Chondrocyte (in vitro differentiated cells): ENCODE data around the gene GABBR2. TPM values are rescaled to one million over a fixed set of nuclear protein-coding genes. Genes with fewer than 3 reads are reported as not detected.

Experiments used
- DNase-seq: peaks from one replicate; pipeline ENCODE4 v3.0.0; 2021; ENCODE audit warnings: mixed read lengths, low spot score
- H3K27ac Mint-ChIP-seq: one replicate; pipeline ENCODE4 v1.8.0; 2021; ENCODE audit warnings: mild to moderate bottlenecking, moderate library complexity, mixed read lengths; ENCODE audit not compliant: unreplicated experiment
- H3K27me3 Mint-ChIP-seq: 2 replicates; pipeline ENCODE4 v1.8.0; 2021; ENCODE audit warnings: low read depth, mixed read lengths
- H3K36me3 Mint-ChIP-seq: 2 replicates; pipeline ENCODE4 v1.8.0; 2021; ENCODE audit warnings: low read depth, mixed read lengths
- H3K4me1 Mint-ChIP-seq: 2 replicates; pipeline ENCODE4 v1.8.0; 2021; ENCODE audit warnings: low read depth, mild to moderate bottlenecking, mixed read lengths
- H3K4me3 Mint-ChIP-seq: one replicate; pipeline ENCODE4 v1.8.0; 2021; ENCODE audit warnings: mild to moderate bottlenecking, moderate library complexity, mixed read lengths; ENCODE audit not compliant: unreplicated experiment
- H3K9me3 Mint-ChIP-seq: 2 replicates; pipeline ENCODE4 v1.8.0; 2021; ENCODE audit warnings: low read depth, mixed read lengths
- total RNA-seq: library from RNA; stranded (reverse); gene quantifications from 3 replicates; pipeline ENCODE4 v1.2.1, GENCODE V29; 2021
- TF ChIP-seq, protein P1 (sequence below): fragments of 200-600 bp; sonication (generic); IDR thresholded peaks from 2 replicates; pipeline ENCODE4 v1.5.0; 2021; ENCODE audit warnings: antibody characterized with exemption, mild to moderate bottlenecking, moderate library complexity

Gene GABBR2
- total RNA-seq, 1 donor from 2014 or later = 0.12 TPM

DNA sequence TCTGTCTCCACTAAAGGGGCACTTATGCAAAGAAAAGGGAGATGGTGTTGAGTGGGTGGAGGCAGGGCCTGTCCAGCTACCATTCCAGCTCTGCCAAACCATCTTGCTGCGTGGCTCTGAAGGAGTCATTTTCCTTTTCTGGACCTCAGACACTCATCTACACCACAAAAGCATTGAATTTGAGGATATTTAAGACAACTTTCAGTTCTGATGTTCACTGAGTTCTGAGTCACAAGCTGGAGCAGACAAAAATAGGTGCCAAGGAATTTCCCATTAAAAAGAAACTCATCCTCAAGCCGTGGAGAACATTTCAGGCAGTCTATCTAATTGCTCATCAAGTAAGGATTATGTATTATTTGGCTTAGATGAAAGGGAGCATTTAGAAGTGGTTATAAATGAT lies 258.2 kb downstream of the GABBR2 start:
- Mint-ChIP-seq H3K4me3 (no peak overlapping the region), H3K27me3 (peaks cover 28% of the 10 kb centered on the region), H3K36me3 (no peaks in the 10 kb centered on the region), H3K4me1 (no peaks in the 10 kb centered on the region), H3K9me3 (no peaks in the 10 kb centered on the region), H3K27ac (no peak overlapping the region)
- DNase-seq = no peak
- TF ChIP-seq, protein P1, sequence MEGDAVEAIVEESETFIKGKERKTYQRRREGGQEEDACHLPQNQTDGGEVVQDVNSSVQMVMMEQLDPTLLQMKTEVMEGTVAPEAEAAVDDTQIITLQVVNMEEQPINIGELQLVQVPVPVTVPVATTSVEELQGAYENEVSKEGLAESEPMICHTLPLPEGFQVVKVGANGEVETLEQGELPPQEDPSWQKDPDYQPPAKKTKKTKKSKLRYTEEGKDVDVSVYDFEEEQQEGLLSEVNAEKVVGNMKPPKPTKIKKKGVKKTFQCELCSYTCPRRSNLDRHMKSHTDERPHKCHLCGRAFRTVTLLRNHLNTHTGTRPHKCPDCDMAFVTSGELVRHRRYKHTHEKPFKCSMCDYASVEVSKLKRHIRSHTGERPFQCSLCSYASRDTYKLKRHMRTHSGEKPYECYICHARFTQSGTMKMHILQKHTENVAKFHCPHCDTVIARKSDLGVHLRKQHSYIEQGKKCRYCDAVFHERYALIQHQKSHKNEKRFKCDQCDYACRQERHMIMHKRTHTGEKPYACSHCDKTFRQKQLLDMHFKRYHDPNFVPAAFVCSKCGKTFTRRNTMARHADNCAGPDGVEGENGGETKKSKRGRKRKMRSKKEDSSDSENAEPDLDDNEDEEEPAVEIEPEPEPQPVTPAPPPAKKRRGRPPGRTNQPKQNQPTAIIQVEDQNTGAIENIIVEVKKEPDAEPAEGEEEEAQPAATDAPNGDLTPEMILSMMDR = no peak

GRCh38 chr9:98449871-98450270 lies 258.9 kb downstream of the GABBR2 start:
- Mint-ChIP-seq H3K27ac (no peak overlapping the region), H3K27me3 (peaks cover 33% of the 10 kb centered on the region), H3K4me1 (no peaks in the 10 kb centered on the region), H3K36me3 (no peaks in the 10 kb centered on the region), H3K4me3 (no peak overlapping the region), H3K9me3 (no peaks in the 10 kb centered on the region)
- no peak for DNase-seq
- TF ChIP-seq, protein P1 = no peak

DNA sequence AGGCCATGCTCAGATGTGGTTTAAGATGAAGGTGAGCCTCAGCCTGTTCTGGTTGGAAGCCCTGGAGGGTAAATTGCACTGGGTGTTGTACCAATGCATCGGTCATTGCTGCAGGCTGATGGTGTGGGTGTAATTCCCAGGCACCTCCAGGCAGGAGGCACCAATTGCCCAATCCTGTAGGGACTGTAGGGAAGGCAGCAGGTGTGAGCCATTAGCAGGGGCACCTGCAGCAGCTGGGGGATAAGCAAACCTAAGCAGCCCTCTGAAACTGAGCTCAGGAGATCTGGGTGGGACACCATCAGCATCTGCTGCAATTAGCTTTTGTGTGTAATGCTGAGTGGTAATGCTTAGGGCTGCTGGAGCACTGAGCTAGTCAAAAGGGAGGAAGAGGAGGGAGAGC lies 263.2 kb downstream of the GABBR2 start:
- no peaks in the 10 kb centered on the region for H3K36me3 Mint-ChIP-seq
- DNase-seq = no peak
- no peaks in the 10 kb centered on the region for H3K9me3 Mint-ChIP-seq
- no peak overlapping the region for H3K4me3 Mint-ChIP-seq
- TF ChIP-seq, protein P1 = no peak
- peaks cover 45% of the 10 kb centered on the region for H3K27me3 Mint-ChIP-seq
- H3K27ac Mint-ChIP-seq = no peak overlapping the region
- H3K4me1 Mint-ChIP-seq = no peaks in the 10 kb centered on the region

GRCh38 chr9:98444601-98445000 lies 264.1 kb downstream of the GABBR2 start:
- peaks cover 50% of the 10 kb centered on the region for H3K27me3 Mint-ChIP-seq
- H3K4me3 Mint-ChIP-seq = no peak overlapping the region
- H3K27ac Mint-ChIP-seq = no peak overlapping the region
- no peak for DNase-seq
- no peaks in the 10 kb centered on the region for H3K4me1 Mint-ChIP-seq
- H3K9me3 Mint-ChIP-seq = no peaks in the 10 kb centered on the region
- TF ChIP-seq, protein P1 = no peak
- H3K36me3 Mint-ChIP-seq = no peaks in the 10 kb centered on the region

DNA sequence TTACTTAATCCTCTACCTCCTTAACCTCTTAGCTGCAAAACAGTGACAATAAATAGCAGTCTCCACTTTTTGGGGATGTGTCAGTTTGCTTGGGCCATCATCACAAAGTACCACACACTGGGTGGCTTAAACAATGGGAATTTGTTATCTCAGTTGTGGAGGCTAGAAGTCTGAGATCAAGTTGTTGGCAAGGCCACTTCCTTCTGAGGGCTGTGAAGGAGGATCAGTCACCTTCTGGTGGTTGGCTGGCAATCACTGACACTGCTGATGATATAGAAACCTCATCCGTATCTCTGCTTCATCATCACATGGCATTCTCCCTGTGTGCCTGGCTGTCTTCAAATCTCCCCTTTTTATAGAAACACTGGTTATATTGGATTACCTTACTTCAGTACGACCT lies 266.2 kb downstream of the GABBR2 start:
- no peaks in the 10 kb centered on the region for H3K4me1 Mint-ChIP-seq
- peaks cover 47% of the 10 kb centered on the region for H3K27me3 Mint-ChIP-seq
- DNase-seq = no peak
- TF ChIP-seq, protein P1 = no peak
- no peak overlapping the region for H3K27ac Mint-ChIP-seq
- no peaks in the 10 kb centered on the region for H3K36me3 Mint-ChIP-seq
- no peak overlapping the region for H3K4me3 Mint-ChIP-seq
- H3K9me3 Mint-ChIP-seq = no peaks in the 10 kb centered on the region
